ENCODE results near the gene THBS2.

Gene THBS2

GRCh38 chr6:169283924-169284323, 30.3 kb upstream of the THBS2 start:
- Histone ChIP-seq H3K79me1 (ENCODE audit: low read length) (no peaks in the 10 kb centered on the region), H3K27me3 (ENCODE audit: insufficient read depth, low read length, poor library complexity) (no peaks in the 10 kb centered on the region), H2BK5ac (ENCODE audit: low read length) (no peak overlapping the region), H3K4me3 (ENCODE audit: low read length) (no peak overlapping the region), H3K23ac (ENCODE audit: low read length) (no peak overlapping the region), H2BK120ac (ENCODE audit: low read depth, low read length) (no peak overlapping the region), H3K4me2 (ENCODE audit: low read length) (no peak overlapping the region), H4K5ac (ENCODE audit: low read length) (no peak overlapping the region), H3K27ac (ENCODE audit: low read depth, low read length) (no peak overlapping the region), H3K4ac (ENCODE audit: low read depth, low read length) (no peak overlapping the region), H3K9ac (ENCODE audit: low read length) (no peak overlapping the region), H4K8ac (ENCODE audit: low read depth, low read length) (no peak overlapping the region), H3K4me1 (ENCODE audit: control insufficient read depth, low read depth, low read length) (no peaks in the 10 kb centered on the region), H3K36me3 (ENCODE audit: control insufficient read depth, insufficient read depth, low read length) (no peaks in the 10 kb centered on the region), H3K79me2 (ENCODE audit: control insufficient read depth, insufficient read depth, low read length) (no peaks in the 10 kb centered on the region), H2AK5ac (ENCODE audit: low read length) (no peak overlapping the region), H2BK15ac (replicated peaks; ENCODE audit: low read depth) (no peak overlapping the region), H3K18ac (ENCODE audit: low read length) (no peak overlapping the region), H3K56ac (ENCODE audit: low read length) (no peak overlapping the region)
- no peak for DNase-seq
- WGBS (ENCODE audit: extremely low coverage, insufficient coverage, low lambda C conversion rate), result no CpG with 5 or more reads among the region's 1 CpG

GRCh38 chr6:169282043-169282442, 28.4 kb upstream of the THBS2 start:
- Histone ChIP-seq H3K79me2 (ENCODE audit: control insufficient read depth, insufficient read depth, low read length) (no peaks in the 10 kb centered on the region), H3K79me1 (ENCODE audit: low read length) (no peaks in the 10 kb centered on the region), H3K4me1 (ENCODE audit: control insufficient read depth, low read depth, low read length) (no peaks in the 10 kb centered on the region), H2BK15ac (replicated peaks; ENCODE audit: low read depth) (no peak overlapping the region), H4K8ac (ENCODE audit: low read depth, low read length) (no peak overlapping the region), H2AK5ac (ENCODE audit: low read length) (no peak overlapping the region), H3K18ac (ENCODE audit: low read length) (no peak overlapping the region), H3K23ac (ENCODE audit: low read length) (no peak overlapping the region), H2BK5ac (ENCODE audit: low read length) (no peak overlapping the region), H4K5ac (ENCODE audit: low read length) (no peak overlapping the region), H3K36me3 (ENCODE audit: control insufficient read depth, insufficient read depth, low read length) (no peaks in the 10 kb centered on the region), H3K4me2 (ENCODE audit: low read length) (no peak overlapping the region), H3K27me3 (ENCODE audit: insufficient read depth, low read length, poor library complexity) (no peaks in the 10 kb centered on the region), H2BK120ac (ENCODE audit: low read depth, low read length) (no peak overlapping the region), H3K27ac (ENCODE audit: low read depth, low read length) (no peak overlapping the region), H3K56ac (ENCODE audit: low read length) (no peak overlapping the region), H3K4ac (ENCODE audit: low read depth, low read length) (no peak overlapping the region), H3K9ac (ENCODE audit: low read length) (no peak overlapping the region), H3K4me3 (ENCODE audit: low read length) (no peak overlapping the region)
- WGBS (ENCODE audit: extremely low coverage, insufficient coverage, low lambda C conversion rate), result no CpG with 5 or more reads among the region's 15 CpGs
- no peak for DNase-seq

GRCh38 chr6:169277619-169278018, 24.0 kb upstream of the THBS2 start:
- Histone ChIP-seq H3K36me3 (ENCODE audit: control insufficient read depth, insufficient read depth, low read length) (no peaks in the 10 kb centered on the region), H3K79me1 (ENCODE audit: low read length) (no peaks in the 10 kb centered on the region), H2BK120ac (ENCODE audit: low read depth, low read length) (no peak overlapping the region), H3K4me2 (ENCODE audit: low read length) (no peak overlapping the region), H3K79me2 (ENCODE audit: control insufficient read depth, insufficient read depth, low read length) (no peaks in the 10 kb centered on the region), H3K27me3 (ENCODE audit: insufficient read depth, low read length, poor library complexity) (no peaks in the 10 kb centered on the region), H3K4ac (ENCODE audit: low read depth, low read length) (no peak overlapping the region), H3K9ac (ENCODE audit: low read length) (no peak overlapping the region), H3K4me3 (ENCODE audit: low read length) (no peak overlapping the region), H2AK5ac (ENCODE audit: low read length) (no peak overlapping the region), H3K18ac (ENCODE audit: low read length) (no peak overlapping the region), H2BK5ac (ENCODE audit: low read length) (no peak overlapping the region), H3K56ac (ENCODE audit: low read length) (no peak overlapping the region), H3K4me1 (ENCODE audit: control insufficient read depth, low read depth, low read length) (no peaks in the 10 kb centered on the region), H2BK15ac (replicated peaks; ENCODE audit: low read depth) (no peak overlapping the region), H4K5ac (ENCODE audit: low read length) (no peak overlapping the region), H4K8ac (ENCODE audit: low read depth, low read length) (no peak overlapping the region), H3K27ac (ENCODE audit: low read depth, low read length) (no peak overlapping the region), H3K23ac (ENCODE audit: low read length) (no peak overlapping the region)
- DNase-seq, result no peak

- H3K79me2 ChIP-seq (ENCODE audit: control insufficient read depth, insufficient read depth, low read length), result no peaks in the 10 kb centered on the region
- H3K23ac ChIP-seq (ENCODE audit: low read length), result no peak overlapping the region
- H3K79me1 ChIP-seq (ENCODE audit: low read length), result no peaks in the 10 kb centered on the region
- H2BK5ac ChIP-seq (ENCODE audit: low read length), result no peak overlapping the region
- H2AK5ac ChIP-seq (ENCODE audit: low read length), result no peak overlapping the region
- H3K9ac ChIP-seq (ENCODE audit: low read length), result no peak overlapping the region
- H3K27ac ChIP-seq (ENCODE audit: low read depth, low read length), result no peak overlapping the region
- H3K27me3 ChIP-seq (ENCODE audit: insufficient read depth, low read length, poor library complexity), result no peaks in the 10 kb centered on the region
- H3K36me3 ChIP-seq (ENCODE audit: control insufficient read depth, insufficient read depth, low read length), result no peaks in the 10 kb centered on the region
- H4K8ac ChIP-seq (ENCODE audit: low read depth, low read length), result no peak overlapping the region
- H3K56ac ChIP-seq (ENCODE audit: low read length), result no peak overlapping the region
- H3K4me2 ChIP-seq (ENCODE audit: low read length), result no peak overlapping the region
- no peak overlapping the region for H3K4me3 ChIP-seq (ENCODE audit: low read length)
- DNase-seq, result no peak
- no peak overlapping the region for H2BK120ac ChIP-seq (ENCODE audit: low read depth, low read length)
- no CpG with 5 or more reads among the region's 1 CpG for WGBS (ENCODE audit: extremely low coverage, insufficient coverage, low lambda C conversion rate)
- no peaks in the 10 kb centered on the region for H3K4me1 ChIP-seq (ENCODE audit: control insufficient read depth, low read depth, low read length)
- no peak overlapping the region for H4K5ac ChIP-seq (ENCODE audit: low read length)
- no peak overlapping the region for H3K18ac ChIP-seq (ENCODE audit: low read length)
- H3K4ac ChIP-seq (ENCODE audit: low read depth, low read length), result no peak overlapping the region
- H2BK15ac ChIP-seq (replicated peaks; ENCODE audit: low read depth), result no peak overlapping the region
These were observed 21.1 kb upstream of the THBS2 start for GRCh38 chr6:169274781-169275180.

GRCh38 chr6:169273511-169273910, 19.9 kb upstream of the THBS2 start:
- Histone ChIP-seq H3K27ac (ENCODE audit: low read depth, low read length) (no peak overlapping the region), H3K79me1 (ENCODE audit: low read length) (no peaks in the 10 kb centered on the region), H3K4ac (ENCODE audit: low read depth, low read length) (no peak overlapping the region), H3K36me3 (ENCODE audit: control insufficient read depth, insufficient read depth, low read length) (no peaks in the 10 kb centered on the region), H3K4me2 (ENCODE audit: low read length) (no peak overlapping the region), H3K27me3 (ENCODE audit: insufficient read depth, low read length, poor library complexity) (no peaks in the 10 kb centered on the region), H4K8ac (ENCODE audit: low read depth, low read length) (no peak overlapping the region), H2BK120ac (ENCODE audit: low read depth, low read length) (no peak overlapping the region), H2BK15ac (replicated peaks; ENCODE audit: low read depth) (no peak overlapping the region), H3K79me2 (ENCODE audit: control insufficient read depth, insufficient read depth, low read length) (no peaks in the 10 kb centered on the region), H2AK5ac (ENCODE audit: low read length) (no peak overlapping the region), H2BK5ac (ENCODE audit: low read length) (no peak overlapping the region), H3K56ac (ENCODE audit: low read length) (no peak overlapping the region), H3K4me3 (ENCODE audit: low read length) (no peak overlapping the region), H3K18ac (ENCODE audit: low read length) (no peak overlapping the region), H3K23ac (ENCODE audit: low read length) (no peak overlapping the region), H4K5ac (ENCODE audit: low read length) (no peak overlapping the region), H3K9ac (ENCODE audit: low read length) (no peak overlapping the region), H3K4me1 (ENCODE audit: control insufficient read depth, low read depth, low read length) (no peaks in the 10 kb centered on the region)
- DNase-seq, result no peak
- no CpG with 5 or more reads among the region's 3 CpGs for WGBS (ENCODE audit: extremely low coverage, insufficient coverage, low lambda C conversion rate)

- H2AK5ac ChIP-seq (ENCODE audit: low read length), result no peak overlapping the region
- H2BK15ac ChIP-seq (replicated peaks; ENCODE audit: low read depth), result no peak overlapping the region
- H3K36me3 ChIP-seq (ENCODE audit: control insufficient read depth, insufficient read depth, low read length), result no peaks in the 10 kb centered on the region
- H4K8ac ChIP-seq (ENCODE audit: low read depth, low read length), result no peak overlapping the region
- no peak overlapping the region for H3K56ac ChIP-seq (ENCODE audit: low read length)
- H3K27ac ChIP-seq (ENCODE audit: low read depth, low read length), result no peak overlapping the region
- no peak overlapping the region for H2BK120ac ChIP-seq (ENCODE audit: low read depth, low read length)
- H3K23ac ChIP-seq (ENCODE audit: low read length), result no peak overlapping the region
- H3K4me3 ChIP-seq (ENCODE audit: low read length), result no peak overlapping the region
- no peak overlapping the region for H3K4ac ChIP-seq (ENCODE audit: low read depth, low read length)
- H2BK5ac ChIP-seq (ENCODE audit: low read length), result no peak overlapping the region
- H3K79me1 ChIP-seq (ENCODE audit: low read length), result no peaks in the 10 kb centered on the region
- DNase-seq, result no peak
- H3K18ac ChIP-seq (ENCODE audit: low read length), result no peak overlapping the region
- no peaks in the 10 kb centered on the region for H3K4me1 ChIP-seq (ENCODE audit: control insufficient read depth, low read depth, low read length)
- H3K9ac ChIP-seq (ENCODE audit: low read length), result no peak overlapping the region
- H4K5ac ChIP-seq (ENCODE audit: low read length), result no peak overlapping the region
- WGBS (ENCODE audit: extremely low coverage, insufficient coverage, low lambda C conversion rate), result no CpG with 5 or more reads among the region's 1 CpG
- H3K79me2 ChIP-seq (ENCODE audit: control insufficient read depth, insufficient read depth, low read length), result no peaks in the 10 kb centered on the region
- no peaks in the 10 kb centered on the region for H3K27me3 ChIP-seq (ENCODE audit: insufficient read depth, low read length, poor library complexity)
- H3K4me2 ChIP-seq (ENCODE audit: low read length), result no peak overlapping the region
These were observed 18.2 kb upstream of the THBS2 start for GRCh38 chr6:169271877-169272216.

Measured in mesendoderm (in vitro differentiated cells).